SK-N-SH treated with all-trans-retinoic acid at 6 μM for 48 hours (cell line): ENCODE data around the gene GTF2F2.

Experiments used
- ATAC-seq: fragments of 200-7000 bp; cut with Tn5 transposase; 3 replicates; pipeline ENCODE4 v1.9.1; 2020; ENCODE audit warnings: mild to moderate bottlenecking, moderate library complexity
- ARNTL ChIP-seq: fragments of 450-650 bp; formaldehyde crosslinking; IDR thresholded peaks from 2 replicates; pipeline ENCODE4 v1.5.0; 2020; ENCODE audit warnings: low read depth, mild to moderate bottlenecking, moderate library complexity, borderline replicate concordance
- CREB5 ChIP-seq: fragments of 250-450 bp; sonication (Bioruptor Pico); IDR thresholded peaks from 2 replicates; pipeline ENCODE4 v1.5.1; 2020; ENCODE audit warnings: low read depth, mild to moderate bottlenecking, moderate library complexity
- CSDC2 ChIP-seq: fragments of 250-450 bp; sonication (Bioruptor Pico); IDR thresholded peaks from 2 replicates; pipeline ENCODE4 v1.5.0; 2020; ENCODE audit warnings: mild to moderate bottlenecking, moderate library complexity
- CSRNP3 ChIP-seq: fragments of 250-450 bp; sonication (Bioruptor Pico); IDR thresholded peaks from 2 replicates; pipeline ENCODE4 v1.5.1; 2021; ENCODE audit warnings: mild to moderate bottlenecking, moderate library complexity
- ESRRG ChIP-seq: fragments of 250-450 bp; sonication (Bioruptor Pico); IDR thresholded peaks from 2 replicates; pipeline ENCODE4 v1.6.1; 2021; ENCODE audit warnings: mild to moderate bottlenecking
- GLIS3 ChIP-seq: fragments of 250-450 bp; sonication (Bioruptor Pico); IDR thresholded peaks from 2 replicates; pipeline ENCODE4 v1.5.0; 2020; ENCODE audit warnings: mild to moderate bottlenecking, moderate library complexity
- ISL1 ChIP-seq: fragments of 250-450 bp; sonication (Bioruptor Pico); IDR thresholded peaks from 2 replicates; pipeline ENCODE4 v2.1.2; 2022; ENCODE audit warnings: mild to moderate bottlenecking, moderate library complexity
- OSR1 ChIP-seq: fragments of 250-450 bp; sonication (Bioruptor Pico); IDR thresholded peaks from 2 replicates; pipeline ENCODE4 v1.8.0; 2022; ENCODE audit warnings: moderate library complexity, mild to moderate bottlenecking, inconsistent platforms
- PATZ1 ChIP-seq: fragments of 250-450 bp; sonication (Bioruptor Pico); IDR thresholded peaks from 2 replicates; pipeline ENCODE4 v1.8.0; 2020; ENCODE audit warnings: mild to moderate bottlenecking, moderate library complexity, borderline replicate concordance
- PPARA ChIP-seq: fragments of 250-450 bp; sonication (Bioruptor Pico); IDR thresholded peaks from 2 replicates; pipeline ENCODE4 v1.5.0; 2020; ENCODE audit warnings: mild to moderate bottlenecking, borderline replicate concordance
- RARB ChIP-seq: fragments of 250-450 bp; sonication (Bioruptor Pico); IDR thresholded peaks from 2 replicates; pipeline ENCODE4 v1.8.0; 2021; ENCODE audit warnings: mild to moderate bottlenecking, moderate library complexity
- SNAI2 ChIP-seq: fragments of 250-450 bp; sonication (Bioruptor Pico); IDR thresholded peaks from 2 replicates; pipeline ENCODE4 v1.5.0; 2020; ENCODE audit warnings: mild to moderate bottlenecking, moderate library complexity
- TCF4 ChIP-seq: fragments of 250-450 bp; sonication (Bioruptor Pico); IDR thresholded peaks from 2 replicates; pipeline ENCODE4 v1.8.0; 2021; ENCODE audit warnings: mild to moderate bottlenecking, moderate library complexity, borderline replicate concordance
- TOX ChIP-seq: fragments of 250-450 bp; sonication (Bioruptor Pico); IDR thresholded peaks from 2 replicates; pipeline ENCODE4 v1.8.0; 2021; ENCODE audit warnings: mild to moderate bottlenecking, moderate library complexity, borderline replicate concordance
- TSHZ2 ChIP-seq: fragments of 250-450 bp; sonication (Bioruptor Pico); IDR thresholded peaks from 2 replicates; pipeline ENCODE4 v1.5.0; 2020; ENCODE audit warnings: mild to moderate bottlenecking, moderate library complexity
- ZC3H10 ChIP-seq: fragments of 250-450 bp; sonication (Bioruptor Pico); IDR thresholded peaks from 2 replicates; pipeline ENCODE4 v1.5.1; 2021; ENCODE audit warnings: mild to moderate bottlenecking, moderate library complexity
- ZFP3 ChIP-seq: fragments of 250-450 bp; sonication (Bioruptor Pico); IDR thresholded peaks from 2 replicates; pipeline ENCODE4 v1.5.0; 2020; ENCODE audit warnings: mild to moderate bottlenecking, moderate library complexity
- ZFP30 ChIP-seq: fragments of 450-650 bp; formaldehyde crosslinking; IDR thresholded peaks from 2 replicates; pipeline ENCODE4 v1.5.0; 2022; ENCODE audit warnings: mild to moderate bottlenecking, moderate library complexity
- ZNF565 ChIP-seq: fragments of 450-650 bp; formaldehyde crosslinking; conservative IDR thresholded peaks from 2 replicates; pipeline ENCODE4 v1.5.0; 2020; ENCODE audit warnings: low read depth, mild to moderate bottlenecking, moderate library complexity
- ZNF70 ChIP-seq: fragments of 450-650 bp; formaldehyde crosslinking; IDR thresholded peaks from 2 replicates; pipeline ENCODE4 v1.5.0; 2020; ENCODE audit warnings: mild to moderate bottlenecking, moderate library complexity
- ZNF8 ChIP-seq: fragments of 450-650 bp; formaldehyde crosslinking; IDR thresholded peaks from 2 replicates; pipeline ENCODE4 v1.5.0; 2020; ENCODE audit warnings: mild to moderate bottlenecking, moderate library complexity

The GTF2F2 gene

GRCh38 chr13:45194081-45194939 is 74.0 kb downstream of the GTF2F2 start:
- peak; percentile 74 for ATAC-seq
- TF ChIP-seq CREB5 (CRISPR knock-in tag) (no peak), PPARA (no peak), PATZ1 (CRISPR knock-in tag) (no peak), RARB (CRISPR knock-in tag) (no peak), ARNTL (CRISPR knock-in tag) (no peak), ISL1 (CRISPR knock-in tag) (no peak), ZFP30 (CRISPR knock-in tag) (no peak), CSRNP3 (CRISPR knock-in tag) (no peak), ZNF565 (no peak), GLIS3 (CRISPR knock-in tag) (no peak), ZNF8 (no peak), ZNF70 (CRISPR knock-in tag) (no peak), ZC3H10 (CRISPR knock-in tag) (no peak), SNAI2 (CRISPR knock-in tag) (no peak), OSR1 (CRISPR knock-in tag) (no peak), ESRRG (CRISPR knock-in tag) (no peak)

- TF ChIP-seq TOX (CRISPR knock-in tag): no peak
- TF ChIP-seq ESRRG (CRISPR knock-in tag): no peak
- TF ChIP-seq CSRNP3 (CRISPR knock-in tag): no peak
- no peak for TF ChIP-seq GLIS3 (CRISPR knock-in tag)
- no peak for TF ChIP-seq SNAI2 (CRISPR knock-in tag)
- no peak for TF ChIP-seq ARNTL (CRISPR knock-in tag)
- no peak for TF ChIP-seq ZNF8
- no peak for TF ChIP-seq ZFP30 (CRISPR knock-in tag)
- no peak for TF ChIP-seq RARB (CRISPR knock-in tag)
- no peak for TF ChIP-seq PATZ1 (CRISPR knock-in tag)
- TF ChIP-seq CSDC2 (CRISPR knock-in tag): no peak
- TF ChIP-seq ZNF565: no peak
- TF ChIP-seq TSHZ2: no peak
- TF ChIP-seq TCF4: no peak
- no peak for TF ChIP-seq OSR1 (CRISPR knock-in tag)
- no peak for TF ChIP-seq ZFP3
- no peak for ATAC-seq
Measured at GRCh38 chr13:45195421-45195820, 75.1 kb downstream of the GTF2F2 start.
